Adrenal gland (tissue), 5 donors: ENCODE measurements around the gene TRIOBP.

ENCODE experiments used
- CTCF ChIP-seq, 6 experiments: fragments of 450-650 bp in 4 of 6; fragments of 200-600 bp in 2 of 6; sonication (generic) in 1 of 6; IDR thresholded peaks; 1 replicate in 5 of 6; 2 replicates in 1 of 6; pipeline versions ENCODE4 v1.5.1 to v1.8.0; 2016 to 2021; ENCODE audit warnings: antibody characterized with exemption in 6 of 6, mild to moderate bottlenecking in 2 of 6, moderate library complexity in 1 of 6
- POLR2A ChIP-seq, 2 donors: fragments of 450-650 bp; IDR thresholded peaks; one replicate each; pipeline ENCODE4 v1.6.1; 2017; ENCODE audit warnings: antibody characterized with exemption in 2 of 2, mild to moderate bottlenecking in 2 of 2, moderate library complexity in 1 of 2
- donor health status: DM: no; HTN: no; CAD: no.

- TF ChIP-seq CTCF (IDR thresholded peaks at IDR 0.05) (no peak), POLR2A (IDR thresholded peaks at IDR 0.05) (peak in 1 of 2 donors; percentile 1)
These were observed 20.7 kb upstream of the TRIOBP start for GRCh38 chr22:37675930-37676735.
